Measurements from ENCODE around the gene CAT.

The CAT gene

GRCh38 chr11:34501949-34502348, 63.2 kb downstream of the CAT start:
- Histone ChIP-seq H3K4me3 (no peak overlapping the region), H3K27ac (no peak overlapping the region)
- TF ChIP-seq CTCF (IDR thresholded peaks at IDR 0.05): no peak
- no peak for DNase-seq (ENCODE audit: low spot score)

- no peak for DNase-seq (ENCODE audit: low spot score)
- Histone ChIP-seq H3K4me3 (no peak overlapping the region), H3K27ac (no peak overlapping the region)
- TF ChIP-seq CTCF (IDR thresholded peaks at IDR 0.05): no peak
Measured at GRCh38 chr11:34502949-34503348, 64.2 kb downstream of the CAT start.

GRCh38 chr11:34505874-34506273, 67.1 kb downstream of the CAT start:
- TF ChIP-seq CTCF (IDR thresholded peaks at IDR 0.05): no peak
- no peak for DNase-seq (ENCODE audit: low spot score)

GRCh38 chr11:34507156-34507555, 68.4 kb downstream of the CAT start:
- no peak overlapping the region for H3K4me3 ChIP-seq
- H3K27ac ChIP-seq: no peak overlapping the region
- DNase-seq (ENCODE audit: low spot score): no peak
- TF ChIP-seq CTCF (IDR thresholded peaks at IDR 0.05): no peak

More at GRCh38 chr11:34505874-34506273, 67.1 kb downstream of the CAT start:
- Histone ChIP-seq H3K27ac (no peak overlapping the region), H3K4me3 (no peak overlapping the region)

GRCh38 chr11:34507610-34508009, 68.9 kb downstream of the CAT start:
- TF ChIP-seq CTCF (IDR thresholded peaks at IDR 0.05): no peak
- H3K27ac ChIP-seq: no peak overlapping the region
- DNase-seq (ENCODE audit: low spot score): no peak
- no peak overlapping the region for H3K4me3 ChIP-seq

- no peak overlapping the region for H3K27ac ChIP-seq
- H3K4me3 ChIP-seq: no peak overlapping the region
- DNase-seq (ENCODE audit: low spot score): no peak
- TF ChIP-seq CTCF (IDR thresholded peaks at IDR 0.05): no peak
Measured at GRCh38 chr11:34508524-34508923, 69.8 kb downstream of the CAT start.

GRCh38 chr11:34509336-34509876, 70.7 kb downstream of the CAT start:
- no peak overlapping the region for H3K27ac ChIP-seq
- DNase-seq (ENCODE audit: low spot score): no peak
- H3K4me3 ChIP-seq: no peak overlapping the region
- no peak for TF ChIP-seq CTCF (IDR thresholded peaks at IDR 0.05)

Data from coronary artery (tissue), 2 donors.